HL-60/S4 treated with phorbol 12-myristate 13-acetate at 8.2 ng/mL for 4 days and 3 days (cell line): ENCODE results near the gene P4HA3.

ENCODE experiments used
- in situ Hi-C: fragments of 300-500 bp; cut with MboI; formaldehyde crosslinking; loops from 2 replicates; pipeline ENCODE4 v1.15.0; 2022; ENCODE audit warnings: low sequenced_read_pairs

Gene P4HA3

DNA sequence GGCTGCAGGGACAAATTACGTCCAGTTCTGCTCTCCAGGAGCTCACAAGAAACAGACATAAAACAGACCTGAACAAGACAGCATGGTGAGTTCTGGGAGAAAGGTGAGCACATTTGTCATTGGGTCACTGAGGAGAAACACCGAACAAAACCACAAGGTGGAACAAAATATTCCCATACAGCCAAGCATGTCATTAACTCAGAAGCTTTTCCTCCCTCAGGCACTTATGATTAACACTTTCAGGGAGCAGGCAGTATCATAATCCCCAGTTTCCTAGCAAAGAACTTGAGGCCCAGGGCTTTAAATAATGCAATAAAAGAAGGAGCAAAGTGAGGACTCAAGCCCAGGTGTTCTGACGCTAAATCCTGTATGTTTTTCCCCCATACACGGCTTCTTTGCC, 43.0 kb downstream of the P4HA3 start:
- in situ Hi-C loops = loop anchor here (25.0 kb wide), 1 partner anchor 294 kb away; no protein-coding TSS in a partner anchor

DNA sequence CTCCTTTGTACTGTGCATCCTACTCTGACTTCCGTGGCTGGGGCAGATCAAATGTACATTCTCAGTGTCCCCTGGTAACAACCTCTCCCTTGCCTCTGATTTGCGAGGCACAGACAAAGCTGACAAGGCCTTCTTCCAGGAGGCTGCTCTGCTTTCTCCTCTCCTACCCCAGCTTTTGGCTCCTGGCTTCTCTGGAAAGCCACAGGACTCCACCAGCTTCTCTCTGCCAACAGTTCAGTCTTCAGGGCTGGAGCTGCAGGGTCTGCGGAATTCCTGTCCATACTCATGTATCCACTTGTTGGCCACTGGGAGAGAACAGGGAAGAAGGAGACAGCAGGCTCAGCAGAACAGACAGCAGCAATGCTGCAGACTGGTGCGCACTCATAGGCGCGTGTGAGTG, 44.4 kb downstream of the P4HA3 start:
- in situ Hi-C loops = loop anchor here (25.0 kb wide), 1 partner anchor 295 kb away; no protein-coding TSS in a partner anchor

DNA sequence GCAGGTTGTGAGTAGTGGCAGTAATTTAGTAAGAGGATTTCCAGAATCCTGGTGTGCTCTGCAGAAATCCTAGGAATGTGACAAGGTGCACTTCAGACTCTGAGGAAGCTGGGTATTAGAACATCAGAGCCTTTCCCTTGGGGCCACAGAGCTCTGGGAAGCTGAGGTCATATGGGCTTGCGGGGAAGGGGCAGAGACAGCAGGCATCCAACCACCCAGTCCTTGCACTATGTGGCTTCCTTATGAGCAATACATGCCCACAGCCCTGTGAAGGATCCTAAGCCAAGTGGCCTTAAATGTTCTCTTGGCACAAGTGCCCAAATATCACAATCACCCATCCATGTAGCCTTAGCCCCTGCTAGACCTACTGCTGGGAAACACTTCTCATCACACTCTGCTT, 46.2 kb downstream of the P4HA3 start:
- in situ Hi-C loops = loop anchor here (25.0 kb wide), 1 partner anchor 297 kb away; no protein-coding TSS in a partner anchor

DNA sequence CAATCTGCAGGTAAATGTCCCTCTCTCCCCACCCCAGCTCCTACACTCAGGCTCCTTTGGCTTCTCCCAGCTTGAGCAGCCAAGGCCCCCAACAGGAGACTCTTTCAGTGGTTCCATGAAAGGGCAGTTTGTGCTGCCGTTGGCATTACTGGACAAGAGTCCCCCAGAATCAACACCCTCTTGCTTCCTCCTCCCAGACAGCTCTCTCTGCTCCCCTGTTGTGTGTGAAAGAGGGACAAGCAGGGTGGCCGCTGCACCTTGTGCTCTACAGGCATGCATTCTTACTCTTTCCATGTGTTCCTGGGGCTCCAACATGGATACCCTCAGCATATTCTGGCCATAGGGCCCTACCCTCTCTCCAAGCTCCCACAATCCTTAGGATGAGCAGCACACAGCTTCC, 48.7 kb downstream of the P4HA3 start:
- in situ Hi-C loops = loop anchor here (25.0 kb wide), 1 partner anchor 300 kb away; no protein-coding TSS in a partner anchor

DNA sequence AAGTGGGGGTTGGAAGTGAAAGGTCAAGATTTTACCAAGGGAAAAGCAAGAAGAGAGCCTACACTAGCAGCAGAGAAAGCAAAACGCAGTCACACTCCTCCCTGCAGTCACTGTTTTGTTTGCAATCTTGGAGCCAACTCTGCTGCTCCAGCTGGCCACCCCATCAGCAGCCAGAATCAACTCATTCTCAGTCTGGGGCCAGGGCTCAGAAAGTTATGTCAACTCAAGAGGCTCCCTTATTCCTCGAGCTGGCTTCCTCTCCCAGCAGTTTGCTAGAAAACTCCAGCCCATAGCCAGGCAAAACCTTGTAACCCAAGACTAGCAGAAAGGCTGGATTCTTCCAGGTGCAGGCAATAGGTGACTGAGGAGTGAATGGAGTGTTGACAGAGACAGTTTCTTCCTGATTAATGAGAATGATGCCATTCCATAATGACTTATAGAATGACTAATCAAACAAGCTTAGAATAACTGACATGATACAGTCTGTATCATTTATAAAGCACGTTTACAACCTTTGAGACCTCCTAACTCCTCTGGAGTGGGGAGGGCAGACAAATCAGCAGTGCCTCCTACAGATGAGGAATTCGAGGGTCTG, 53.4 kb downstream of the P4HA3 start:
- in situ Hi-C loops = loop anchor here (25.0 kb wide), 1 partner anchor 304 kb away; no protein-coding TSS in a partner anchor

DNA sequence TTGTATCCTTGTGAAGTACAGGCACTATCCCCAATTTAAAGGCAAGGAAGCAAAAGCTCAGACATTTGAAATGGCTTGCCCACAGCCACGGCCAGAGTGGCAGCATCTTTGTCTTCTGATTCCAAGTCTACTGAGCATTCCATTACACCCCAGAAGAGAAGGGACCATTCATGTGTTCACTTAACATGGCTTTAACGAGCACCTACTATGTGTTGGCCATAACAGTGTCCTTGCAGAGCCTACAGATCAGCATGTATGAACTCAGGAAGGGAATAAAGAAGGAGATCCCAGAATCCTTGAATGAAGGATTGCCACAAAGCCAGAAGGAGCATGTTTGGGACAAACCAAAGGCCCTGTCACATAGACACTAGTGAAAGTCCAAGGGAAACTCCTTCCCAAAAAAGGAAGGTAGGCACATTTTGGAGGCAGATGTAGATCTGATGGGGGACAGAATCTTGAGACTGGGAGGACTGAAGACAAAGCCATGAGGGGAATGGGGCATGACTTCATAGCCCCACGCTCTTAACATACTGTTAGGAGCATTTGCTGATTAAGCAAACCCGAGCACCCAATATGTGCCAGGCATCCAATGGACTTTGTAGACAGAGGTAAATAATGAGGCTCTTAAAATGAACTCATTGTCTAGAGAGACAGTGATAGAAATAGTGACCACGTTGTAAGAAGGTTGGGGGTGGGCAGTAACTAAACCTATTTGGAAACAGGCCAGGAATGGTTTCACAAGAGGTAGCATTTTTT, 54.9 kb downstream of the P4HA3 start:
- in situ Hi-C loops = loop anchor here (25.0 kb wide), 1 partner anchor 306 kb away; no protein-coding TSS in a partner anchor

DNA sequence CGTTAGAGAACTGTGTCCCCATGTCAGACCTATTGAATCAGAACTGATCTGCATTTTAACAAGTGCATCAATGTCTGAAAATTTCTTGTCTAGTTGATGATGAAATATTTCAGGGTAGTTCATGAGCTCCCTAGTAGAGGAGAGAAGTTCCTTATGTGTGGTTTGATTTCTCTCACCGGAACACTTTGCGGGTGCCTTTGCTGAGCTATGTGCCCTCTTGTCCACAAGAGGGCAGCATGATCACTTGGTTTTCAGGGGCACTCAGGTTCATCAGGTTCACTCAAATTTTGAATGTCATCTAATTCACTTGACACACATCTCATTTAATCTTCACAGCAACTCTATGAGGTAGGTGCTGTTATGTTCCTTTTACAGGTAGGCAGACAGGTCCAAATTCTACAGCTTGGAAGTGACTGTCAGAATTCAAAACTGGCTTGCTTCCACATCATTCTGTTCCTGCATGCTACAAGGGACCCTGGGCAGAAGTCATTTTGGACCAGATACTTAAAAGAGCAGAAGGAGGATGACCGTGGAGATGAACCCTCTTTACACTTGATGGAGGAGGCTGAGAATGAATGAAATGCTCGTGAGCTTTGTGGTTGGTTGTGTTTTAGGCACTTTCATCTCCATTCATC, 55.6 kb downstream of the P4HA3 start:
- in situ Hi-C loops = loop anchor here (25.0 kb wide), 1 partner anchor 306 kb away; no protein-coding TSS in a partner anchor

DNA sequence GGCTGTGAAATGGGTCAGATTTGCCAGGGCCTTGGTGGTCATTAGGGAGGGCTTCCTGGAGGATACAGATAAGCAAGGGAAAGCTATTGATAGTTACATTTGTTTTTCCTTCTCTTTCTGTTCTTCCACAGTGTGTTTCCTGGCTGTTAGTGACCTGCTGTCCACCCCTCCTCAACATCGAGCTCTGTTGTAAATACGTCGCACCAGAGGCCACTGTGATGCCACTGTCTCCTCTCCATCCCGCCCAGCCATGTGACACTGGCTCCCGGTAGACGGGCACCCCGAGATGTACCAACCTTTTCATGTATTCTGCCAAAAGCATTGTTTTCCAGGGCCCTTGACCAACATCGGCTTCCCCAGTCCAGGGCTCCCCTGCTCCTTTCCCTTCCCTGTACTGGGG, 58.1 kb downstream of the P4HA3 start:
- in situ Hi-C loops = loop anchor here (25.0 kb wide), 1 partner anchor 309 kb away; no protein-coding TSS in a partner anchor

DNA sequence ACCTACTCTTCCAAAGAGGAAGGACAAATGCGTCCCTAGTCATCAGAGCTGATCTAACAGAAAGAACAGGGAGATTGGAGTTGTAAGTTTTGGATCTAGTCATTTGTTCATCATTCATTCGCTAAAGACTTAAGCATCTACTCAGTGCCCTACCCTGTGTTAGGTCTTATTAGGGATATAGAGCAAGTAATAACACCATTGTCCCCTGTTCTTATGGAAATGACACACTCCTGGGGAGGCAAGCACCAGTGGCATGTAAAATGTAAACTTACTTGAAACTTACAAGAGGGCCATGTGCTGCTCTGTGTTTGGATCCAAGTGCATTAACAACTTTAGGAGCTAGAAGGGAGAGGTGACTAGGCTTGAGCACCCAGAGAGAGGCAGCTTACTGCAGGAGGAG, 61.9 kb downstream of the P4HA3 start:
- in situ Hi-C loops = no loop called here

DNA sequence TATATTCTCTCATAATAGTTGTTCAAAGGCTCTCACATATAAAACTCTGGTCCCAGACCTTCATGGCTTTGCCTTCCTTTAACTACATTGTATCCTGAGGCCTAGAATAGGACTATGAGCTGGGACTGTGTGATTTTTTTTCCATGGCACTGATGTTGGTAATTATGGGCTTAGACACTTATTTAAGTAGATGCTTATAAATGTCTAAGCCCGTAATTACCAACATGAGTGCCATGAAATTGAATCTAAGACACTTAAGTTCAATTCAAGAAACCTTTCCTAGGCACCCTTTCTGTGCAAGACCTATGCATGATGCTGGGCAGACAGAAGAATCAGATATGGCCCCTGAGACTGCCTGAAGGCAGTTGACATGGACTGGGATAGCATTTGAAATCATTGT, 63.0 kb downstream of the P4HA3 start:
- in situ Hi-C loops = no loop called here

DNA sequence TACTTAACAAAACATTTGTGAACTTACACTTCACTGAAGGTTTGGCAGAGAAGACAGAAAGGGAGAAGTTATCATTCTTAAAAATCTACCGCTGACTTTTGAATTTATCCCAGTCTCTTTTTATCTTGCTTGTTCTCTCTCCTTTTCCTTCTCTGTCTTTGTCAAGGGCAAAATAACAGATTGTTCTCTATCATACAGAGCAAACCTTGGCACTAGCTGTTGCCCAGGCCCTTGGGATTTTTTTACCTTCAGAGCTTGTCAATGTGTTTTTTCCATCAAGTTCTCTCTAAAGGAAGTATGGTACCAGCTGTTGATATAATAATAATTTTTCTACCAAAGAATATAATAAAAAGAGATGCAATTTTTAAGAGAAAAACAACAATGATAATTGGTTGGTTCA, 73.2 kb downstream of the P4HA3 start:
- in situ Hi-C loops = no loop called here

DNA sequence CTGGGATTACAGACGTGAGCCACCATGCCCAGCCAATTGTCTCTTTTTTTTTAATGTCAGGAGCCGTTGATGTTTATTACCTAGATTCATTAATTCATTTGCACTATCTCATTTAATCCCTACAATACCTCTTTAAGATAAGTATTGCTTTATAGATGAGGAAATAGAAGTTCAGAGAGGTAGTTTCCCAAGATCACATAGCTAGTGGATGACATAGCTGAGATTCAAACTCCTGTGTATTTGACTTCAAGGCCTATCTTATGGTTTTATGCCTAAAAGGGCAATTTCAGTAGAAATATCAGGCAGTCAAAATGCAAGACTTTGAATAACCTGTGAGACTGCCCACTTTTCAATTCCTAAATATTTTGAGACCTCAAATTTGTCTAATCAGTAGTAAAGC, 73.9 kb downstream of the P4HA3 start:
- in situ Hi-C loops = no loop called here

DNA sequence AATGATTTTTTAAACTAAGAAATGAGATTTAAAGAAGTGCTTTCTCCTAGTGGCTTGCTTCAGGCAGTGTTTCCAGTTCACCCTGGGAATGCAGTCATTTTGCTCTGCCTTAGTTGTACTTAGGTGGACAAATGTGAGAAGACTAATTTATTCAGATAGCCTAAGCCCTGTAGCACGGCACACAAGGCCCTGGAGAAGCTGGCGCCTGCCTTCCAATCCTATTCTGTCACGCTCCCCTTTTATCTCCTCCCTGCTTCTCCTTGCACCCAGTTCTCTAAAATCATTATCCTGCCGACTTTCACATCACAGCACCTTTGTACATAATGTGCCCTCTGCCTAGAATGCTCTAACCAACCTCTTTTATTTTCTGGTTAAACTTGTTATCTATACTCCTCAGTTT, 76.3 kb downstream of the P4HA3 start:
- in situ Hi-C loops = no loop called here

DNA sequence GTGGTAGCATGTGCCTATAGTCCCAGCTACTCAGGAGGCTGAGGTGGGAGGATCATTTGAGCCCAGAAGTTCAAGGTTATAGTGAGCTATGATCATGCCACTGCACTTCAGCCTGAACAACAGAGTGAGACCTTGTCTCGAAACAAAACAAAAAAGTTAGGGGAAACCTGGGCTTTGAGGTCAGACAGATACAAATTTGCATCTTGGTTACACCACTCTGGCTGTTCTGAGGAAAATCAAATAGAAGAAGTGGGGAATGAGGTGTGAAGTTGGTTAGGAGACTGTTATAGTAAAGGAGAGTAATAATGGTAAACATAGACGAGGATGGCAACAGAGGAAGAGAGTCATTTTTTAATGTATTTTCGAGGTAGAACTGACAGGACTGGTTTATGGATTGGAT, 77.8 kb downstream of the P4HA3 start:
- in situ Hi-C loops = no loop called here

DNA sequence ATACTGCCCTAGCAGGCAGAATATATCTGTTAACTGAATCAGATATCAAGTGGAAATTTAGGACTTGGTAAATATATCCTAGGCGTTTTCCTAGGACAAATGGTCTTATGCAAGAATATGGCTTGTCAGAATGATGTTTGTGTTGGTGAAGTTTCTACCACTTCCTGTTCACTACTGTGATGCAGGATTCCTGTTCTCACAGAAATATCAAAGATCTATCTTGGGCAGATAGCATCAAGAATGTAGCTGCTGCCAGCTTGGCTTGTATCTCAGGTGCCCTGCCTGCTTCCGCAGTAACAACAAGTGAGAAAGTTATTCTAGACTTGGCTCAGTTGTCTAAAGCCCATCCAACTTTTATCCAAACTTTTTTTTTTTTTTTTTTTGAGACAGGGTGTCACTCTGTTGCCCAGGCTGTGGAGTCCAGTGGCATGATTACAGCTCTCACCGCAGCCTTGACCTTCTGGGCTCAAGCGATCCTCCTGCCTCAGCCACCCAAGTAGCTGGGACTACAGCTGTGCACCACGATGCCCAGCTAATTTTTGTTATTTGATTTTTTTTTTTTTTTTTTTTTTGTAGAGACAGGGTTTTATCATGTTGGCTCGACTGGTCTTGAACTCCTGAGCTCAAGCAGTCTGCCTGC, 79.0 kb downstream of the P4HA3 start:
- in situ Hi-C loops = no loop called here

DNA sequence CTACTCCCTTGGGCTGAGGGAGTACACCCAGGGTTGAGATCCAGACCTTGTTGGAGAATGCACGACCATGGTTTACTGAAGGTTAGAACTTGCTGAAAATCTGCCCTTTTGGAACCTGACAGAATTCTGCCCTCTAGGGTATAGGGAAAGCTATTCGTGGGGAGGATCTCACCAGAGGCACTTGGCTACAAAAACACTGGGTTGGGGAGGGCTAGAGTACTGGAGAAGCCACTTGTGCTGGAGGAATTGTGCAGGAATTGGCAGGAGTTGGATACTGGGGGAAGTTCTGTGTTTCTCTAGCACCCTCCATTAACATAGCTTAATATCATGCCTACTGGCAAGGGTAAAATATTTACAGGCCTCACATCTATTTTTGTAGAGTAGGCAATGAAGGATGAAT, 84.5 kb downstream of the P4HA3 start:
- in situ Hi-C loops = no loop called here

DNA sequence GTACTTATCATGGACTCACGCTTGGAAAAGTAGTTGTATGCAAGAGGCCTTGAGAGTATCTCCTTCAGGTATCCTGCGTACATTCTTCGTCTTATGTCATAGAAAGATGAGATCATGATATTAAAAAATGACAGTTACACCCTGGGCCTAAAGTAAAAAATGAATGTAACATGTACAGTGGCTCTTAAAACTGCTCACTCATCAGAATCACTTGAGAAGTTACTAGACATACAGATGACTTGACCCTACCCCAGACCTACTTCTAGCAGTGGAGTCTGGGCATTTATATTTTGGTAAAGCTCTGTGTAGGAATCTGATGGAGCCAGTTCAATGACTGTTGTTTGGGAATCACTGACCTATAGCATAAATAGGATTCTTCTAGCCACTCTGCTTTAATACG, 85.9 kb downstream of the P4HA3 start:
- in situ Hi-C loops = no loop called here

DNA sequence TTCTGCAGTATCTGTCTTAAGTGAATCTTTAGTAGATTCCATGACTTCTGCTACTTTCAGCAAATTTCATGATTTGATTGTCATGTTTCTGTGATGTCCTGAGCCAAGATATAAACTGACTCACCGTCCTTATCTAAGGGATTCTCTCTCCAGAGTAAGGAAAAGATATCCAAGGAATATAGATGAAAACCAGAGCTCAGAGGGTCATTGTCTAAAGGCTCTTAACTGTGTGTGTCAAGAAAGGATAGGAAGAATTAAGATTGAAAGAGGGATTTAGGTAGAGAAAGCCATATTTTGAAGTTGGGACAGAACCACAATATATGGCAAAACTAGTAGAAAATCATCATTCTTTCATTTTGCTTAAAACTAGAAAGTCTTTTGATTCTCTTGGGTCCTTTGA, 89.6 kb downstream of the P4HA3 start:
- in situ Hi-C loops = no loop called here

DNA sequence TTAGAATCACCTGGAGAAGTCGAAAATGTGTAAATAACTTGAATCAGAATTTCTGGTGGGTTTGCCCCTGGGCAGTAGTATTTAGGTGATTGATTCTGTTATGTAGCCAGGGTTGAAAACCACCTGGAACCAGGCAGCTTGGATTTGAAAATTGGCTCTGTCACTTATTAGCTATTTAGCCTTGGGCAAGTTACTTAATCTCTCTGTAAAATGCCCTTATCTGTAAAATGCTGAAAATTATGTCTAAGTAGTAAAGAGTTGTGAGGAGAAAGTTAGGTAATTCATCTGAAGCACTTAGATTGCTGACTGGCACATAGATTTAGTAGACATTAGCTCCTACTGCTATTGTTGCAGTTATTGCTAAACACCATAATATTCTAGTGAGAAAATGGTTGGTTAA, 91.1 kb downstream of the P4HA3 start:
- in situ Hi-C loops = no loop called here
